22Rv1 (cell line): Measurements from ENCODE around the gene KSR2.
A peak's percentile ranks its signal among the peaks of the same experiment; 100 is the strongest.

Experiments
- H3K27ac ChIP-seq: fragments of 450-650 bp; 2 replicates; pipeline ENCODE4 v1.5.1; 2017
- ZFX ChIP-seq: fragments of 450-650 bp; IDR thresholded peaks from 2 replicates; pipeline ENCODE4 v1.6.1; 2017; ENCODE audit warnings: antibody characterized with exemption, borderline replicate concordance
- TF ChIP-seq, protein P1 (sequence below): fragments of 450-650 bp; IDR thresholded peaks from 2 replicates; pipeline ENCODE4 v1.5.1; 2017; ENCODE audit warnings: mild to moderate bottlenecking

KSR2 gene

DNA sequence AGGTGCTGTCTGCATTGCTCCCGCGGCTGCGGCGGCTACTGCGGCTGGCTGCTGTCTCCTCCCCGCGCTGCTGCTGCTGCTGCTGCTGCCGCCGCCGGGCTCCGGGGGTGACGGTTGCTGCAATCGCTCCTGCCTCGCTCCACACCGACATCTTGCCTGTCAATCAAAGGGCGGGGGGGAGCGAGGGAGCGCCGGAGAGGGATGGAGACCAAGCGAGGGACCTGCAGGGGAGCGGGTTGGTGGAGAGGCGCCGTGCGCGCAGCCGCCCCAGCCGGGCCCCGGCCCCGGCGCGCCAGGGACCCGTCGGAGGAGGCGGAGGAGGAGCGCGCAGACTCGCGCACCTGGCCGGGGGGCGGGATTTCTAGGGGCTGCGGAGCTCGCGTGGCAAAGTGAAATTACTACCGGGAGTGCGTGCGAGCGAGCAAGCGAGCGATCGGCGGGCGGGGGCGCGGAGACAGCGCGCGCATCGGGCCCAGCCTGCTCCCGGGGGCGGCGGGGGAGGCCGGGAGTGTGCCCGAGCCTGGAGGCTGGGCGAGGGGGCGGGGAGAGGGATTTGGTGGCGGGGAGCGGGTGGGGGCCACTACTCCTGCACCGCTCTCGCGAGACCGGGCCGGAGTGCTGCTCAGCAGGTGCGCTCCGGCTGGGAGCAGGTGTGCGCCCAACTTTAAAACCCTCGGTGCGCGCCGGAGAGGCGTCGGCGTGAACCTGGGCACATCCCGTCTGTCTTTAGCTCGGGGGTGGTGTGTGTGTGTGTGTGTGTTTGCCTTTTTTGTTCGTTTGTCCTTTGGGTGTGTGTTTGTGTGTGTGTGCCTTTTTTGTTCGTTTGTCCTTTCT lies at the start of gene KSR2:
Gene KSR2, minus strand, starts transcription at position 165 of the 834 bp plus-strand sequence. CDS start 735 bp downstream, outside the sequence.
- TF ChIP-seq, protein P1, sequence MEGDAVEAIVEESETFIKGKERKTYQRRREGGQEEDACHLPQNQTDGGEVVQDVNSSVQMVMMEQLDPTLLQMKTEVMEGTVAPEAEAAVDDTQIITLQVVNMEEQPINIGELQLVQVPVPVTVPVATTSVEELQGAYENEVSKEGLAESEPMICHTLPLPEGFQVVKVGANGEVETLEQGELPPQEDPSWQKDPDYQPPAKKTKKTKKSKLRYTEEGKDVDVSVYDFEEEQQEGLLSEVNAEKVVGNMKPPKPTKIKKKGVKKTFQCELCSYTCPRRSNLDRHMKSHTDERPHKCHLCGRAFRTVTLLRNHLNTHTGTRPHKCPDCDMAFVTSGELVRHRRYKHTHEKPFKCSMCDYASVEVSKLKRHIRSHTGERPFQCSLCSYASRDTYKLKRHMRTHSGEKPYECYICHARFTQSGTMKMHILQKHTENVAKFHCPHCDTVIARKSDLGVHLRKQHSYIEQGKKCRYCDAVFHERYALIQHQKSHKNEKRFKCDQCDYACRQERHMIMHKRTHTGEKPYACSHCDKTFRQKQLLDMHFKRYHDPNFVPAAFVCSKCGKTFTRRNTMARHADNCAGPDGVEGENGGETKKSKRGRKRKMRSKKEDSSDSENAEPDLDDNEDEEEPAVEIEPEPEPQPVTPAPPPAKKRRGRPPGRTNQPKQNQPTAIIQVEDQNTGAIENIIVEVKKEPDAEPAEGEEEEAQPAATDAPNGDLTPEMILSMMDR: 0 out of 2 replicates have a peak, but pooled peaks have one; percentile 6
- no peak for TF ChIP-seq ZFX
- H3K27ac ChIP-seq: peak within 1 kb of the TSS; percentile 89

DNA sequence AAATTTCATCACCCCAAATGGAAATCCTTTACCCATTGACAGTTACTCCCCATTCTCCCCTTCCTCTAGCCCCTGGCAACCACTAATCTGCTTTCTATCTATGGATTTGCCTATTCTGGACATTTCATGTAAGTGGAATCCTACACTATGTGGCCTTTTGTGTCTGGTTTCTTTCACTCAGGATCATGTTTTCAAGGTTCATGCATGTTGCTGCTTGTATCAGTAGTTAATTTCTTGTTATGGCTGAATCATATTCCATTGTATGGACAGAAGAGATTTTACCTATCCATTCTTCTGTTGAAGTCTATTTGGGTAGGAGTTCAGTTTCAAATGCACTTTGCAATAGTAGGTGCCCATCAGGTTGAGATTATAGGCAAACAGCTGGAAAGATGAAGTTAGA lies 49.1 kb upstream of the KSR2 start:
- TF ChIP-seq ZFX: no peak
- H3K27ac ChIP-seq: no peak overlapping the region

- TF ChIP-seq, protein P1: no peak
- TF ChIP-seq ZFX: no peak
- H3K27ac ChIP-seq: peak within 1 kb of the TSS; percentile 71
Observed at GRCh38 chr12:118016424-118017264, 47.9 kb upstream of the KSR2 start, which contains the start of gene RFC5. TSS of gene RFC5 (plus strand) at chr12:118016703. CDS start at chr12:118016828, 125 bp downstream.

GRCh38 chr12:118015944-118016343 lies 47.2 kb upstream of the KSR2 start:
- TF ChIP-seq ZFX: no peak
- TF ChIP-seq, protein P1: no peak
- no peak overlapping the region for H3K27ac ChIP-seq

DNA sequence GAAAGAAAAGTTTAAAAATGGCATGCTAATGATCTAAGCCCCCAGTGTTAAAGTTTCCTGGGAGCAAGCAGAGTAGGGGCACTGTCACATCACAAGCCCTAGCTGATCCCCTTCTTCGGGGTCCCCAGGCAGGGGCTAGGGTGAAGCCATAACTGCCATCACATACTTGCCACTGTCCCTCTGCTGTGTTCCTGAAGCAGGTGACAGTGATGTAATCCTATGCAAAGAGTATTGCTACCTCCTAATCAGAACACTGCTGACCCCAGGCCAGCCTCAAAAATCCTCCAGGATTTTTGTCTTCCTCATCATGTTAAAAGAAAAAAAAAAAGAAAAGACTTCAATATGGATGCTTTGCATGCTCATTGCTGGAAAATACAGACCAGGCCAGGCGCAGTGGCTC lies 46.5 kb upstream of the KSR2 start:
- no peak overlapping the region for H3K27ac ChIP-seq
- no peak for TF ChIP-seq ZFX
- TF ChIP-seq, protein P1: no peak

DNA sequence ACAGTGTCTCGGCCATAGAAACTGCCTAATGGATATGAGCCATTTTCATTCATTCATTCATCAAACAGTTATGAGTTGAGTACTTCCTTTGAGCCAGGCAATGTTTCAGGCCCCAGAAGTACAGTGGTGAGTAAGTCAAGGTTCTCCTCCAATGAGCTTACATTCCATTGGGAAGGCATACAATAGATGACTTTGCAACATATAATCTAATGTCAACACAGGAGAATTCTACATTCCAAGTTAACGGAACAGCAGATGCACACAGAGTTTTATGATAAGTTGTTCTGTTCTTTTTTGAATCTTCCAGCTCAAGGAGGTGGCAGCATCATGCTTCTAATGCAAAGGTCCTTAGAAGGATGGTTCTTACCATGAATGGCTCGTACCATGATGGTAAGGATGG lies 44.5 kb upstream of the KSR2 start:
- H3K27ac ChIP-seq: no peak overlapping the region
- no peak for TF ChIP-seq ZFX
- TF ChIP-seq, protein P1: no peak

- TF ChIP-seq ZFX: no peak
- TF ChIP-seq, protein P1: no peak
- H3K27ac ChIP-seq: no peak overlapping the region
Observed at GRCh38 chr12:118011961-118012360, 43.2 kb upstream of the KSR2 start.
